HepG2 (cell line): ENCODE measurements around the gene SLC16A13. TPM values are rescaled to one million over a fixed set of nuclear protein-coding genes. Genes with fewer than 3 reads are reported as not detected.

Experiments
- ATAC-seq: fragments of 200-7000 bp; cut with Tn5 transposase; 3 replicates; pipeline ENCODE4 v1.9.1; 2020; ENCODE audit warnings: mild to moderate bottlenecking, moderate library complexity
- BruUV-seq: library from RNA; stranded (reverse); fragments of 400-500 nt; replicated peaks from 2 replicates; lab custom pipeline; 2021; lab: Mats Ljungman, UMichigan
- CTCF ChIA-PET: fragments of 300-600 bp; formaldehyde crosslinking; extraction: SDS; loops from one replicate; lab custom pipeline; 2021; ENCODE audit warnings: low total read pairs, inconsistent platforms, low intra/inter-chr PET ratio; lab: Yijun Ruan, JAX
- POLR2A ChIA-PET: fragments of 350-600 bp; sonication (Branson Sonifier 250); formaldehyde crosslinking; loops from one replicate; lab custom pipeline; 2020; ENCODE audit warnings: antibody characterized with exemption, inconsistent platforms; lab: Yijun Ruan, JAX
- DNase-seq: peaks from one replicate; pipeline ENCODE4 v3.0.0-alpha.2; 2015; ENCODE audit warnings: low spot score
- FAIRE-seq: peaks from 3 replicates; lab custom pipeline; 2011; peaks lifted over from hg19 to GRCh38; lab: Jason Lieb, UNC
- H2AFZ ChIP-seq: one replicate; pipeline ENCODE4 v1.6.1; 2011; ENCODE audit warnings: low read length, inconsistent platforms
- H3K27ac ChIP-seq: fragments of 300-600 bp; 3 replicates; pipeline ENCODE4 v1.8.0; 2011; ENCODE audit warnings: mixed run types, mild to moderate bottlenecking, mixed read lengths, low read length, inconsistent platforms; ENCODE audit not compliant: insufficient read depth; ENCODE audit errors: extremely low read length
- H3K27me3 ChIP-seq, 2 experiments: fragments of 200-600 bp in 1 of 2; 2 replicates in 1 of 2; 3 replicates in 1 of 2; pipeline versions ENCODE4 v1.6.0 to v1.8.0; 2011; ENCODE audit warnings: low read length in 2 of 2, mild to moderate bottlenecking in 2 of 2, moderate library complexity in 2 of 2, inconsistent platforms in 1 of 2; ENCODE audit not compliant: insufficient read depth in 2 of 2, control insufficient read depth in 1 of 2
- H3K36me3 ChIP-seq, 2 experiments: fragments of 200-600 bp in 1 of 2; replicated peaks in 1 of 2; 2 replicates in 1 of 2; 3 replicates in 1 of 2; pipeline versions ENCODE4 v1.5.1 to v1.8.0; 2011; ENCODE audit warnings: low read length in 2 of 2, inconsistent platforms in 1 of 2; ENCODE audit not compliant: insufficient read depth in 2 of 2, control insufficient read depth in 1 of 2
- H3K4me1 ChIP-seq: 2 replicates; pipeline ENCODE4 v1.5.1; 2012; ENCODE audit warnings: low read length, inconsistent platforms; ENCODE audit not compliant: insufficient read depth
- H3K4me2 ChIP-seq: 2 replicates; pipeline ENCODE4 v1.6.0; 2011; ENCODE audit warnings: low read depth, low read length, inconsistent platforms
- H3K4me3 ChIP-seq, 3 experiments: fragments of 200-600 bp in 1 of 3; sonication (generic), shearing (Covaris generic) in 1 of 3; replicated peaks in 1 of 3; 2 replicates each; pipeline ENCODE4 v1.5.1; 2011 to 2016; ENCODE audit warnings: low read length in 3 of 3, inconsistent platforms in 2 of 3, low read depth in 2 of 3, mild to moderate bottlenecking in 2 of 3, control low read depth in 1 of 3, mixed read lengths in 1 of 3; ENCODE audit not compliant: insufficient read depth in 1 of 3
- H3K79me2 ChIP-seq: one replicate; pipeline ENCODE4 v1.6.1; 2011; ENCODE audit warnings: low read length, inconsistent platforms; ENCODE audit not compliant: insufficient read depth
- H3K9ac ChIP-seq: 2 replicates; pipeline ENCODE4 v1.6.0; 2011; ENCODE audit warnings: mild to moderate bottlenecking, low read depth, low read length, inconsistent platforms; ENCODE audit not compliant: insufficient read depth
- H3K9me3 ChIP-seq: 2 replicates; pipeline ENCODE4 v1.5.1; 2012; ENCODE audit warnings: mild to moderate bottlenecking, low read length
- H4K20me1 ChIP-seq: 2 replicates; pipeline ENCODE4 v1.6.0; 2011; ENCODE audit warnings: inconsistent platforms, mild to moderate bottlenecking, low read length, moderate library complexity; ENCODE audit not compliant: insufficient read depth
- CREB1 ChIP-seq, 2 experiments: fragments of 450-650 bp in 1 of 2; IDR thresholded peaks; 2 replicates each; pipeline ENCODE4 v1.6.1; 2016 to 2017; ENCODE audit warnings: control low read depth in 1 of 2, mild to moderate bottlenecking in 1 of 2, missing compliant biosample characterization in 1 of 2, missing genetic modification characterization in 1 of 2
- MEIS2 ChIP-seq: sonication (generic); formaldehyde crosslinking; IDR thresholded peaks from 2 replicates; pipeline ENCODE4 v1.9.0; 2021; ENCODE audit warnings: mild to moderate bottlenecking, missing genetic modification reagents
- POLR2G ChIP-seq: fragments of 200-400 bp; formaldehyde crosslinking; IDR thresholded peaks from 2 replicates; pipeline ENCODE4 v1.6.1; 2018; ENCODE audit warnings: mild to moderate bottlenecking, low read depth, low read length, moderate library complexity
- SALL2 ChIP-seq: sonication (generic); formaldehyde crosslinking; IDR thresholded peaks from 2 replicates; pipeline ENCODE4 v1.8.1; 2023; ENCODE audit warnings: mild to moderate bottlenecking, missing genetic modification reagents, inconsistent platforms
- SMAD9 ChIP-seq: sonication (generic); formaldehyde crosslinking; IDR thresholded peaks from 2 replicates; pipeline ENCODE4 v1.5.1; 2020; ENCODE audit warnings: mild to moderate bottlenecking, missing genetic modification reagents
- SMARCE1 ChIP-seq: fragments of 450-650 bp; IDR thresholded peaks from 2 replicates; pipeline ENCODE4 v1.6.1; 2017; ENCODE audit warnings: borderline replicate concordance
- XRCC5 ChIP-seq: fragments of 200-400 bp; formaldehyde crosslinking; optimal IDR thresholded peaks from 2 replicates; pipeline ENCODE3; 2017; ENCODE audit warnings: mild to moderate bottlenecking, low read length
- ZC3H13 ChIP-seq: sonication (generic); formaldehyde crosslinking; IDR thresholded peaks from 2 replicates; pipeline ENCODE4 v1.8.1; 2023; ENCODE audit warnings: mild to moderate bottlenecking, missing genetic modification reagents, moderate library complexity
- ZNF230 ChIP-seq: sonication (generic); formaldehyde crosslinking; IDR thresholded peaks from 2 replicates; pipeline ENCODE4 v1.4.0; 2020; ENCODE audit warnings: mild to moderate bottlenecking, missing genetic modification reagents
- ZNF343 ChIP-seq: sonication (generic); formaldehyde crosslinking; IDR thresholded peaks from 2 replicates; pipeline ENCODE4 v1.4.0; 2020; ENCODE audit warnings: mild to moderate bottlenecking, missing genetic modification reagents
- ZNF562 ChIP-seq: sonication (generic); formaldehyde crosslinking; IDR thresholded peaks from 2 replicates; pipeline ENCODE4 v1.8.0; 2022; ENCODE audit warnings: missing genetic modification reagents, borderline replicate concordance
- ZNF652 ChIP-seq: IDR thresholded peaks from 2 replicates; pipeline ENCODE4 v1.6.1; 2016; ENCODE audit warnings: low read depth, borderline replicate concordance
- WGBS: methylation state at CpG from one replicate; pipeline ENCODE4 v1.1.6; 2017; ENCODE audit warnings: low lambda C conversion rate; 5-methylcytosine and 5-hydroxymethylcytosine counted together
- in situ Hi-C: cut with HindIII; loops from 2 replicates; pipeline ENCODE4 v1.10.0; 2017; ENCODE audit warnings: low pct_unique_long_range_greater_than_20kb; ENCODE audit not compliant: extremely low pct_ligation_motif_present
- intact Hi-C: fragments of 100-400 bp; cut with micrococcal nuclease; formaldehyde crosslinking; loops from one replicate; pipeline ENCODE4 v1.10.0; 2022; ENCODE audit not compliant: unreplicated experiment
- polyA plus RNA-seq, 8 experiments: library from polyadenylated mRNA; depleted of rRNA in 3 of 8; stranded (reverse) in 7 of 8; unstranded in 1 of 8; fragments of >200 nt; fragmentation: Illumina TruSeq in 4 of 8; extraction: Trizol in 4 of 8; gene quantifications; 2 replicates each; pipeline versions ENCODE4 v1.2.1 to v1.2.3, GENCODE V29; 2011 to 2016; ENCODE audit warnings: low read depth in 4 of 8, missing spikeins in 1 of 8, mixed read lengths in 1 of 8; ENCODE audit not compliant: insufficient read depth in 1 of 8
- total RNA-seq, 5 experiments: library from RNA; depleted of rRNA; stranded (reverse); fragments of >200 nt; fragmentation: Illumina TruSeq; extraction: Trizol; gene quantifications; 2 replicates each; pipeline ENCODE4 v1.2.3, GENCODE V29; 2016; ENCODE audit warnings: low read depth in 1 of 5
- TF ChIP-seq, protein P1 (sequence below): sonication (generic); formaldehyde crosslinking; IDR thresholded peaks from 2 replicates; pipeline ENCODE4 v1.4.0; 2020; ENCODE audit warnings: missing genetic modification reagents, borderline replicate concordance
- TF ChIP-seq, protein P2 (sequence below): sonication (generic); formaldehyde crosslinking; conservative IDR thresholded peaks from 2 replicates; pipeline ENCODE4 v1.8.0; 2022; ENCODE audit warnings: missing genetic modification reagents
- TF ChIP-seq, protein P3 (sequence below): sonication (generic); formaldehyde crosslinking; IDR thresholded peaks from 2 replicates; pipeline ENCODE4 v1.8.1; 2023; ENCODE audit warnings: mild to moderate bottlenecking, missing genetic modification reagents, borderline replicate concordance

Gene SLC16A13
- total and polyA plus RNA-seq, 2 of the 13 experiments (the other 11 are each of a cell fraction or from before 2014, with no cell fraction given): 2.2 to 3.0 TPM

DNA sequence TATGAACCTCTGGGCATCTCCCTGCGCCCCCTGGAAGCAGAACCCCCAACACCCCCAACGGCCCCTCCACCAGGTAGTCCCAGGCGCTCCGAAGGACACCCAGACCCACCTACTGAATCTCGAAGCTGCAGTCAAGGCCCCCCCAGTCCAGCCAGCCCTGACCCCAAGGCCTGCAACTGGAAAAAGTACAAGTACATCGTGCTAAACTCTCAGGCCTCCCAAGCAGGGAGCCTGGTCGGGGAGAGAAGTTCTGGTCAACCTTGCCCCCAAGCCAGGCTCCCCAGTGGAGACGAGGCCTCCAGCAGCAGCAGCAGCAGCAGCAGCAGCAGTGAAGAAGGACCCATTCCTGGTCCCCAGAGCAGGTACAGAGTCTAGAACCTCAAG is 11.4 kb upstream of the SLC16A13 start (continued):
- TF ChIP-seq SALL2 (CRISPR knock-in tag) (no peak), ZC3H13 (CRISPR knock-in tag) (no peak), CREB1 (IDR thresholded peaks at IDR 0.05) (no peak), CREB1 (CRISPR knock-in tag; IDR thresholded peaks at IDR 0.05) (no peak)

DNA sequence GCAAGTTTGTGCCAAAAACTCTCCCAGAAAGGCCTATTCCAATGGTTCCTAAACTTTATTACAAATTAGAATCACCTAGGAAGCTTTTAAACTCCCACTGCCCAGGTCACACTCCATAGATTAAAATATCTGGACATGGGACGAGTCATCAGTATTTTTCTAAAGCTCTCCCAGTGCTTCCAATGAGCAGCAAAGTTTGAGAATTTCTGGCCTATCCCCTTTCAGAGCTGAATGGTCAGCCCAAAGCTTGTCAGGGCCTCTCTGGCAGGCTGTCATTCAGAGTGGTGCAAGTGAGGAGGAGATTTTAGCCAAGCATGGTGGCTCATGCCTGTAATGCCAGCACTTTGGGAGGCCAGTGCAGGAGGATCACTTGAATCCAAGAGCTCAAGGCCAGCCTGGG is 10.6 kb upstream of the SLC16A13 start:
- no peak for FAIRE-seq
- no peak overlapping the region for H3K27ac ChIP-seq
- DNase-seq: no peak
- intact Hi-C loops: loop anchor here (10.0 kb wide), 1 partner anchor 180 kb away; no protein-coding TSS in a partner anchor
- BruUV-seq: no TSS peak
- ChIA-PET CTCF (no interaction called here), POLR2A (interaction anchor here (0.5 to 2.6 kb wide), 3 partner anchors 11 to 213 kb away, joined by 4 to 20 read pairs (median 5); partner anchors contain the start of genes RNASEK and SLC16A13)
- 33% methylated on average over 1 of the region's 1 CpG for WGBS
- peaks cover 53% of the 10 kb centered on the region for H3K4me1 ChIP-seq
- no peak for TF ChIP-seq ZNF652
- TF ChIP-seq, protein P1, sequence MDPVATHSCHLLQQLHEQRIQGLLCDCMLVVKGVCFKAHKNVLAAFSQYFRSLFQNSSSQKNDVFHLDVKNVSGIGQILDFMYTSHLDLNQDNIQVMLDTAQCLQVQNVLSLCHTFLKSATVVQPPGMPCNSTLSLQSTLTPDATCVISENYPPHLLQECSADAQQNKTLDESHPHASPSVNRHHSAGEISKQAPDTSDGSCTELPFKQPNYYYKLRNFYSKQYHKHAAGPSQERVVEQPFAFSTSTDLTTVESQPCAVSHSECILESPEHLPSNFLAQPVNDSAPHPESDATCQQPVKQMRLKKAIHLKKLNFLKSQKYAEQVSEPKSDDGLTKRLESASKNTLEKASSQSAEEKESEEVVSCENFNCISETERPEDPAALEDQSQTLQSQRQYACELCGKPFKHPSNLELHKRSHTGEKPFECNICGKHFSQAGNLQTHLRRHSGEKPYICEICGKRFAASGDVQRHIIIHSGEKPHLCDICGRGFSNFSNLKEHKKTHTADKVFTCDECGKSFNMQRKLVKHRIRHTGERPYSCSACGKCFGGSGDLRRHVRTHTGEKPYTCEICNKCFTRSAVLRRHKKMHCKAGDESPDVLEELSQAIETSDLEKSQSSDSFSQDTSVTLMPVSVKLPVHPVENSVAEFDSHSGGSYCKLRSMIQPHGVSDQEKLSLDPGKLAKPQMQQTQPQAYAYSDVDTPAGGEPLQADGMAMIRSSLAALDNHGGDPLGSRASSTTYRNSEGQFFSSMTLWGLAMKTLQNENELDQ (CRISPR knock-in tag): no peak
- no peak for TF ChIP-seq POLR2G
- TF ChIP-seq, protein P2, sequence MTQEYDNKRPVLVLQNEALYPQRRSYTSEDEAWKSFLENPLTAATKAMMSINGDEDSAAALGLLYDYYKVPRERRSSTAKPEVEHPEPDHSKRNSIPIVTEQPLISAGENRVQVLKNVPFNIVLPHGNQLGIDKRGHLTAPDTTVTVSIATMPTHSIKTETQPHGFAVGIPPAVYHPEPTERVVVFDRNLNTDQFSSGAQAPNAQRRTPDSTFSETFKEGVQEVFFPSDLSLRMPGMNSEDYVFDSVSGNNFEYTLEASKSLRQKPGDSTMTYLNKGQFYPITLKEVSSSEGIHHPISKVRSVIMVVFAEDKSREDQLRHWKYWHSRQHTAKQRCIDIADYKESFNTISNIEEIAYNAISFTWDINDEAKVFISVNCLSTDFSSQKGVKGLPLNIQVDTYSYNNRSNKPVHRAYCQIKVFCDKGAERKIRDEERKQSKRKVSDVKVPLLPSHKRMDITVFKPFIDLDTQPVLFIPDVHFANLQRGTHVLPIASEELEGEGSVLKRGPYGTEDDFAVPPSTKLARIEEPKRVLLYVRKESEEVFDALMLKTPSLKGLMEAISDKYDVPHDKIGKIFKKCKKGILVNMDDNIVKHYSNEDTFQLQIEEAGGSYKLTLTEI (CRISPR knock-in tag): no peak
- TF ChIP-seq SMAD9 (CRISPR knock-in tag): no peak
- no peak for TF ChIP-seq ZNF562 (CRISPR knock-in tag)
- TF ChIP-seq ZNF230: no peak
- TF ChIP-seq, protein P3, sequence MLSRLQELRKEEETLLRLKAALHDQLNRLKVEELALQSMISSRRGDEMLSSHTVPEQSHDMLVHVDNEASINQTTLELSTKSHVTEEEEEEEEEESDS (CRISPR knock-in tag): no peak
- TF ChIP-seq MEIS2 (CRISPR knock-in tag): no peak
- no peak for TF ChIP-seq SMARCE1
- TF ChIP-seq ZNF343 (CRISPR knock-in tag): no peak
- no peak for TF ChIP-seq XRCC5
- TF ChIP-seq, all 625 proteins: peak for 0
- H3K36me3 ChIP-seq: no peaks in the 10 kb centered on the region
- H4K20me1 ChIP-seq: no peaks in the 10 kb centered on the region
- in situ Hi-C loops: no loop called here
- H2AFZ ChIP-seq: no peak overlapping the region
- no peak overlapping the region for H3K9ac ChIP-seq
- ATAC-seq: no peak
- no peak overlapping the region for H3K4me3 ChIP-seq
- no peak overlapping the region for H3K4me2 ChIP-seq
- peaks cover 1 to 30% of the 10 kb centered on the region in 2 experiments; a peak in 3 of 5 replicates for H3K27me3 ChIP-seq
- H3K79me2 ChIP-seq: no peaks in the 10 kb centered on the region
- H3K9me3 ChIP-seq: no peaks in the 10 kb centered on the region
